HG02938 (cell line): ENCODE data around the gene TCAIM.
"Not testable (repeated sequence)": the region's sequence is repeated elsewhere in the genome, so short reads cannot be mapped to it uniquely, and the experiment has no call there.

Source experiments
- ATAC-seq: cut with Tn5 transposase; IDR thresholded peaks from one replicate; pipeline ENCODE4 v1.9.1; 2021; ENCODE audit warnings: mild to moderate bottlenecking, moderate library complexity; ENCODE audit not compliant: unreplicated experiment

The TCAIM gene

GRCh38 chr3:44414517-44415090 is 76.0 kb downstream of the TCAIM start:
- no peak for ATAC-seq

GRCh38 chr3:44415421-44415820 is 76.9 kb downstream of the TCAIM start:
- no peak for ATAC-seq

- ATAC-seq = no peak
Measured at GRCh38 chr3:44416031-44417030, 77.8 kb downstream of the TCAIM start.

GRCh38 chr3:44418118-44418517 is 79.6 kb downstream of the TCAIM start:
- ATAC-seq = not testable (repeated sequence)

- no peak for ATAC-seq
Measured at GRCh38 chr3:44418549-44418948, 80.0 kb downstream of the TCAIM start.

GRCh38 chr3:44419116-44419922 is 80.8 kb downstream of the TCAIM start:
- ATAC-seq = no peak

- no peak for ATAC-seq
Measured at GRCh38 chr3:44419923-44420650, 81.5 kb downstream of the TCAIM start.

- ATAC-seq = no peak
Measured at GRCh38 chr3:44420676-44421075, 82.1 kb downstream of the TCAIM start.

GRCh38 chr3:44421280-44421679 is 82.7 kb downstream of the TCAIM start:
- no peak for ATAC-seq

- ATAC-seq = no peak
Measured at GRCh38 chr3:44424758-44425157, 86.2 kb downstream of the TCAIM start.

GRCh38 chr3:44427683-44428082 is 89.1 kb downstream of the TCAIM start:
- ATAC-seq = no peak

GRCh38 chr3:44428910-44429309 is 90.3 kb downstream of the TCAIM start:
- ATAC-seq = no peak

GRCh38 chr3:44429459-44429858 is 90.9 kb downstream of the TCAIM start:
- no peak for ATAC-seq

GRCh38 chr3:44430466-44430865 is 91.9 kb downstream of the TCAIM start:
- ATAC-seq = no peak

- no peak for ATAC-seq
Measured at GRCh38 chr3:44434834-44435510, 96.4 kb downstream of the TCAIM start.

- no peak for ATAC-seq
Measured at GRCh38 chr3:44436181-44436580, 97.6 kb downstream of the TCAIM start.

GRCh38 chr3:44437800-44438199 is 99.2 kb downstream of the TCAIM start:
- ATAC-seq = no peak

- peak; percentile 97 for ATAC-seq
Measured at GRCh38 chr3:44439499-44440295, 101.1 kb downstream of the TCAIM start.

- no peak for ATAC-seq
Measured at GRCh38 chr3:44442596-44443309, 104.2 kb downstream of the TCAIM start.
